22Rv1 (cell line): ENCODE results near the gene UNC13D.

Experiments
- H3K27ac ChIP-seq: fragments of 450-650 bp; 2 replicates; pipeline ENCODE4 v1.5.1; 2017
- ZFX ChIP-seq: fragments of 450-650 bp; IDR thresholded peaks from 2 replicates; pipeline ENCODE4 v1.6.1; 2017; ENCODE audit warnings: antibody characterized with exemption, borderline replicate concordance
- TF ChIP-seq, protein P1 (sequence below): fragments of 450-650 bp; IDR thresholded peaks from 2 replicates; pipeline ENCODE4 v1.5.1; 2017; ENCODE audit warnings: mild to moderate bottlenecking

Gene UNC13D

DNA sequence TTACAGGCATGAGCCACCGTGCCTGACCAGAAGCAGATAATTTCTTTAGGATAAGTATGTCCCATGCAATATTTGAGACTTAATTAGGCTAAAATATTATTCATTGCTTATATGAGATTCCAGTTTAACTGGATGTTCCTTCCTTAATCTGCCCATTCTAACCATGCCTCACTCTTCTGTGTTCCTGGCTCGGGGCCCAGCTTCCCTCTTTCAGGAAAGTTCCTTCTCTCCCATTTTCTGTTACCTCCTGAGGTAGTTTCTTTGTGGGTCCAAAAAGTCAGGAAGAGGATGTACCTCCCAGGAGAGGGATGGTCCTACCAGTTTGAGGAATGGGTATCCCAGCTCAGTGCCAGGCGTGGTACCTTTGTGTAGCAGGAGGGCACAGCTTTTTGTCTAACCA, 36.3 kb downstream of the UNC13D start:
- TF ChIP-seq, protein P1, sequence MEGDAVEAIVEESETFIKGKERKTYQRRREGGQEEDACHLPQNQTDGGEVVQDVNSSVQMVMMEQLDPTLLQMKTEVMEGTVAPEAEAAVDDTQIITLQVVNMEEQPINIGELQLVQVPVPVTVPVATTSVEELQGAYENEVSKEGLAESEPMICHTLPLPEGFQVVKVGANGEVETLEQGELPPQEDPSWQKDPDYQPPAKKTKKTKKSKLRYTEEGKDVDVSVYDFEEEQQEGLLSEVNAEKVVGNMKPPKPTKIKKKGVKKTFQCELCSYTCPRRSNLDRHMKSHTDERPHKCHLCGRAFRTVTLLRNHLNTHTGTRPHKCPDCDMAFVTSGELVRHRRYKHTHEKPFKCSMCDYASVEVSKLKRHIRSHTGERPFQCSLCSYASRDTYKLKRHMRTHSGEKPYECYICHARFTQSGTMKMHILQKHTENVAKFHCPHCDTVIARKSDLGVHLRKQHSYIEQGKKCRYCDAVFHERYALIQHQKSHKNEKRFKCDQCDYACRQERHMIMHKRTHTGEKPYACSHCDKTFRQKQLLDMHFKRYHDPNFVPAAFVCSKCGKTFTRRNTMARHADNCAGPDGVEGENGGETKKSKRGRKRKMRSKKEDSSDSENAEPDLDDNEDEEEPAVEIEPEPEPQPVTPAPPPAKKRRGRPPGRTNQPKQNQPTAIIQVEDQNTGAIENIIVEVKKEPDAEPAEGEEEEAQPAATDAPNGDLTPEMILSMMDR: no peak
- no peak for TF ChIP-seq ZFX
- H3K27ac ChIP-seq: 0 out of 2 replicates have a peak overlapping the region, but pooled peaks have one; percentile 20

DNA sequence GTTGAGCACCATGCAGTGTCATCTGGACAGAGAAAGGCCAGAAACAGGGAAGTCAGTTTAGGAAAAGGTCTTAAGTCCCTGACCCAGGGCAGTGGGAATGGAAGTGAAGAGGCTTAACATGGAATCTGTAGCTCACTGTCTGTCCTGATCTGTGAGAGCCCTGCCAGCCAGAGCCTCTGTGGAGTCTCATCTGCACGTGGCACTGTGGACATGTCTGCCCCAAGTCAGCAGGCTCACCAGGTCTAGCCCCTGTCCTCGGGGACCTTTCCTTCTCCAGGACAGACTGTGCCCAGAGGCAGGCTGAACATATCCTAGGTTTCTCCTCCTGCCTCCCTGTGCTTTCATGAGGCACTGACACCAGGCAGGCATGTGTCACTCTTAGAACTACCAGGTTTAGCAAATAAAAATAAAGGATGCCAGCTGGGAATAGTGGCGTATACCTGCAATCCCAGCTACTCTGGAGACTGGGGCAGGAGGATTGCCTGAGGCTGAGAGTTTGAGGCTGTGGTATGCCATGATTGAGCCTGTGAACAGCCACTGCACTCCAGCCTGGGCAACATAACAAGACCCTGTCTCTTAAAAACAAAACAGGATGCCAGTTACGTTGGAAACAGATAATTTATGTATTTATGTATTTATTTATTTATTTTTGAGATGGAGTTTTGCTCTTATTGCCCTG, 37.2 kb downstream of the UNC13D start:
- no peak overlapping the region for H3K27ac ChIP-seq
- TF ChIP-seq ZFX: no peak
- TF ChIP-seq, protein P1: no peak

DNA sequence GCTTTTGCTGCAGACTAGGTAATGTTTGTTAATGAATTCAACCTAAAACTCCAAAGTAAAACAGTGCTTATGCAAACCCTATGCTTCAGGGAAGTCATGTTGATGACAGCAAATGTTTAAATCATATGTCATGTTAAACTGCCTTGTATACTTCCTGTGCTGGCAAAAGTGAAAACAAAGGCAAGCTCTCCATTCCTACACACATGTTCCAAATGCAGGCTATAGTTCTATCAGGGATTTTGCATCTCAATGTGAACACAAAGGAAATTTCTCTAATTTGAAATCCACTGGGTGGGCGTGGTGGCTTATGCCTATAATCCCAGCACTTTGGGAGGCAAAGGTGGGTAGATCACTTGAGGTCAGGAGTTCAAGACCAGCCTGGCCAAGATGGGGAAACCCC, 40.3 kb downstream of the UNC13D start:
- no peak overlapping the region for H3K27ac ChIP-seq
- TF ChIP-seq, protein P1: no peak
- no peak for TF ChIP-seq ZFX

DNA sequence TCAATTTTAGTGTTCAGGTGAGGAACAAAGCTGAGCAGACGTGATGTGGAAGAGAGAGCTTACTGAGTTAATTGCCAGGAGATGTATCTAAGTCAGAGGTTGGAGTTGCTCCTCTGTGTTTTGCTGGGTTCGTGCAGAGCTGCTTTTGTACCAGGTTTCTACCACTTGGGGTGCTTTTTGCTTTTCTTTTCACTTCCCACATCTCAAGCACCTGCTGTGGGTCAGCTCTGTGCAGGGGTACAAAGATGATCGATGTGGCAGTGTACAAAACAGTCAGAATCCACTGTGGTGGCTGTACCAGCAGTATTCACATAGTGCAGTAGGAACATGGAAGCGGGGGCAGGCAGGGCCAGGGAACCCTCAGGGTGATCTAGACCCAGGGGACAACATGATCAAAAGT, 44.8 kb downstream of the UNC13D start:
- no peak for TF ChIP-seq ZFX
- TF ChIP-seq, protein P1: no peak
- no peak overlapping the region for H3K27ac ChIP-seq

DNA sequence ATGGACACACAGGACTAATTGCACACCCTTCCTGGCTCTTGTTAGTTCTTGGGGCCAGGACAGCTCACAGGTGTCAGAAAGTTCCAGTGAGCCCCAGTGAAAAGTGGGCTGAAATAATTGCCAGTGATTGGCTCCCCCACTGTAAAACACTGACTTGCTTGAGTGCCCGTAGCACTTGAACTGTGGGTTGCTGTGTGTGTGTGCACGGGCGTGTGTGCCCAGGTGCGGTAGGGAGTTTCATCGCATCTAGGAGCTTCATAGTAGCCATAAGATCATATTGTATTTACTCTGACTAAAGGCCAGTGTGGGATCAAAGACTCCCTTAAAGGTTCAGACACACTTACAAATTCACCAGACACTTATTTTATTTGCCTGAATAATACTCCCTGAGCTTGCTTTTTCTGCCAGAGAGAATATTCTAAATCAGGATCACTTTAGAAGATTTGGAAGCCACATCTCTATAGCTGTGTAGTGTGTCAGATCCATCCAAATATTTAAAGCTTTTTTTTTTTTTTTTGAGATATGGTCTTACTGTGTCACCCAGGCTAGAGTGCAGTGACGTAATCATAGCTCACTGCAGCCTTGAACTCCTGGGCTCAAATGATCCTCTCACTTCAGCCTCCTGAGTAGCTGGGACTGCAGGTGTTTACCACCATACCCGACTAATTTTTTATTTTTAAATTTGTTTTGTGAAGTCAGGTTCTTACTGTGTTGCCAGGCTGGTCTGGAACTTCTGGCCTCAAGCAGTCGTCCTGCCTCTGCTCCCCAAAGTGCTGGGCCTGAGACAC, 48.2 kb downstream of the UNC13D start:
- TF ChIP-seq, protein P1: no peak
- H3K27ac ChIP-seq: no peak overlapping the region

DNA sequence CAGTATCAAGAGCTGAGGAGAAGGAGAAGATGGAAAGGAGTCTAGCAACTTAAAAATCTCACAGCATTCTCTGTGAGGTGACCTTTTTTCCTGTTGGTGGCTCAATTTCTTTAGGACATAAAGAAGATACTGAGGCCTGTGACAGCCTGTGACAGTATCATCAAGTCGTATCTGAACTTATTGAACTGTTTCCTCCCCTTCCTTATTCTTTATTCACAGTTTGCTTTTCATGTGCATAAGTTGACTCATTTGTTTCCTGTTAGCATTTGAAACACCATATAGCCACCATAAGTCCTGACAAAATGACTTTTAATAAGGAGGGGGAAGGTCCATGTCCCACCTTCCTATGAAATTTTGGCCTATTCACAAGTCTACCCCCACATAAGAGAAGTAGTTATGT, 50.7 kb downstream of the UNC13D start:
- H3K27ac ChIP-seq: no peak overlapping the region
- no peak for TF ChIP-seq ZFX
- TF ChIP-seq, protein P1: no peak

DNA sequence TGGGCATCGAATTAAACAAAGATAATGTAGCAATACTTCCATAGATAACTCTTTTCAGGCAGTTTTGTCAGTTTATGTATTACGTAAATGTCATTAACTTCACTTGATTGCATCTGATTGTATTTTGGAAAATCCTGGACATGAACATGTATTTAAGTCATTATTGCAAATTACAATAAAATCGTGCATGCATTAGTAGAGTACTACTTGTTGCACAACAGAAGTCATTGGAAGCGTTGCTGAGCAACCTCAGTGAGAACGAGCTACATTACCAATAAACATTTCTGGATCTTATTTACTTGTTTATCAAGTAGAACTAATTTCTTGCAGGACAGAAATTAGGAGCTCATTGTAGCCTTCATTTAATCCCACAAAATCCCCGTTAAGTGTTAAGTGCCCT, 53.0 kb downstream of the UNC13D start:
- no peak for TF ChIP-seq ZFX
- TF ChIP-seq, protein P1: no peak
- H3K27ac ChIP-seq: no peak overlapping the region
